ENCODE results near the gene EML6. TPM values are rescaled to one million over a fixed set of nuclear protein-coding genes. Genes with fewer than 3 reads are reported as not detected.
A peak's percentile ranks its signal among the peaks of the same experiment; 100 is the strongest.

Gene EML6
- total RNA-seq, 1 donor from 2014 or later: 29.7 TPM

GRCh38 chr2:54941248-54941984, 218.0 kb downstream of the EML6 start:
- no peak for DNase-seq (ENCODE audit: low read depth)

- peak; percentile 35 for DNase-seq (ENCODE audit: low read depth)
These were observed 218.9 kb downstream of the EML6 start for GRCh38 chr2:54942373-54942772.

GRCh38 chr2:54944724-54945326, 221.4 kb downstream of the EML6 start:
- no peak for DNase-seq (ENCODE audit: low read depth)

- DNase-seq (ENCODE audit: low read depth): peak; percentile 97
These were observed 222.1 kb downstream of the EML6 start for GRCh38 chr2:54945391-54946219.

GRCh38 chr2:54946220-54946805, 222.9 kb downstream of the EML6 start:
- peak; percentile 73 for DNase-seq (ENCODE audit: low read depth)

- no peak for DNase-seq (ENCODE audit: low read depth)
These were observed 223.7 kb downstream of the EML6 start for GRCh38 chr2:54947136-54947535.

GRCh38 chr2:54947646-54948045, 224.2 kb downstream of the EML6 start:
- DNase-seq (ENCODE audit: low read depth): no peak

- DNase-seq (ENCODE audit: low read depth): no peak
These were observed 224.7 kb downstream of the EML6 start for GRCh38 chr2:54948120-54948519.

GRCh38 chr2:54949431-54949830, 226.0 kb downstream of the EML6 start:
- DNase-seq (ENCODE audit: low read depth): no peak

- no peak for DNase-seq (ENCODE audit: low read depth)
These were observed 227.3 kb downstream of the EML6 start for GRCh38 chr2:54950811-54951210.

GRCh38 chr2:54952425-54952824, 229.0 kb downstream of the EML6 start:
- no peak for DNase-seq (ENCODE audit: low read depth)

- DNase-seq (ENCODE audit: low read depth): no peak
These were observed 229.6 kb downstream of the EML6 start for GRCh38 chr2:54952978-54953456.

- DNase-seq (ENCODE audit: low read depth): no peak
These were observed 230.7 kb downstream of the EML6 start for GRCh38 chr2:54954158-54954557.

- DNase-seq (ENCODE audit: low read depth): no peak
These were observed 231.4 kb downstream of the EML6 start for GRCh38 chr2:54954705-54955357.

- DNase-seq (ENCODE audit: low read depth): no peak
These were observed 232.1 kb downstream of the EML6 start for GRCh38 chr2:54955358-54956110.

GRCh38 chr2:54956111-54956627, 232.7 kb downstream of the EML6 start:
- no peak for DNase-seq (ENCODE audit: low read depth)

GRCh38 chr2:54957321-54957999, 234.0 kb downstream of the EML6 start:
- no peak for DNase-seq (ENCODE audit: low read depth)

- DNase-seq (ENCODE audit: low read depth): no peak
These were observed 235.4 kb downstream of the EML6 start for GRCh38 chr2:54958717-54959371.

- DNase-seq (ENCODE audit: low read depth): no peak
These were observed 236.7 kb downstream of the EML6 start for GRCh38 chr2:54960164-54960563.

Data from myocyte (in vitro differentiated cells).